Breast epithelium (tissue), 3 donors: ENCODE data around the gene AGRN.
"Not testable (repeated sequence)": the region's sequence is repeated elsewhere in the genome, so short reads cannot be mapped to it uniquely, and the experiment has no call there.

Experiments
- CTCF ChIP-seq, 3 donors: fragments of 450-650 bp; IDR thresholded peaks; one replicate each; pipeline ENCODE4 v1.5.1; 2016 to 2017; ENCODE audit warnings: antibody characterized with exemption in 3 of 3, mild to moderate bottlenecking in 3 of 3, moderate library complexity in 3 of 3
- POLR2A ChIP-seq: fragments of 450-650 bp; IDR thresholded peaks from one replicate; pipeline ENCODE4 v1.6.1; 2016; ENCODE audit warnings: antibody characterized with exemption, mild to moderate bottlenecking, moderate library complexity
- POLR2AphosphoS5 ChIP-seq, 3 donors: sonication (generic); formaldehyde crosslinking; IDR thresholded peaks; one replicate each; pipeline ENCODE4 v1.6.1; 2017; ENCODE audit warnings: antibody characterized with exemption in 3 of 3

GRCh38 chr1:1010131-1010530 is 9.8 kb upstream of the AGRN start:
- not testable (repeated sequence) for TF ChIP-seq CTCF (IDR thresholded peaks at IDR 0.05); POLR2A; POLR2AphosphoS5 (IDR thresholded peaks at IDR 0.05)
